ELF-1 (cell line): Measurements from ENCODE around the gene HSPB7.

Source experiments
- DNase-seq: peaks from one replicate; pipeline ENCODE4 v3.0.0-alpha.2; 2016; ENCODE audit warnings: low read depth, low spot score

Gene HSPB7

GRCh38 chr1:15975805-15976680 lies 41.8 kb downstream of the HSPB7 start, which contains the start of gene ZBTB17:
Gene ZBTB17, minus strand, starts transcription at chr1:15976101. Its CDS starts 27,606 bp downstream, at chr1:15948495.
- DNase-seq = peak; percentile 96

DNA sequence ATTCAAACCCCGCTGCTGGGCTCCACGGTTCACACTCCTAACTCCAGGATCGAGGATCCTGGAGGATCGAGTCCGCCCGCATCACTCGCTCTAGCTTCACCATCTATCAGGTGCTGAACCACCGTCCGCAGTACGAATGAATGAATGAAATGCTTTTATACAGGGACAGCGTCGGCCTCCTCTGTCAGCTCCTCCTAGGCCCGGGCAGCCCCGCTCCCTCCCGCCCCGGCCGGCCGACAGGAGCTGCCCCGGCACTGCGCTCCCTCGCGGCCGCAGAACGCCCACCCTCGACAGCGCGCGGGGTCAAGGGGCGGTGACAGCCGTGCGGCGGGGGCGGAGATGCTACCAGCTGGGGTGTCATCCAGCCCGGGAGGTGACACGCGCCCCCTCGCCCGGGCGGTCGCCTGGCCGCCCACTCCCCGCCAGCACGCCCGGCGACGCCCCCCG lies 42.5 kb downstream of the HSPB7 start:
- DNase-seq = peak; percentile 79

DNA sequence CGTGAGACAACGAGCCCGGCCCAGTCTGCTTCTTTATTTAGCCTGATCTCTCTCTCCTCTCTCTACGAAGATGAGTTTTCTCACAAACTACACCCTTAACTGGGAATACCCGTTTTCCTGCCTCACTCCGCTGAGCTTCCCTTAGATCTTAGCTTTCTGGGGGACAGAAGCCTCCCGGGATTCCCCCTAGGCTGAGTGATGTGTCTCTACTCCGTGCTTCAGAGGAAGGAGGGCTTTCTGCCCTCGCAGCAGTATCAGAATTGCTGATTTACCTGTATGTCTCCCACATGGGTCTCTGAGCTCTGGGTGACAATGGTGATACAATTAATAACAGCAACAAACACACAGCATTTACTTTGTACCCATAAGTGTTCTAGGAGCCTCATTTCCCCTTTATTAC lies 43.0 kb downstream of the HSPB7 start:
- DNase-seq = no peak

DNA sequence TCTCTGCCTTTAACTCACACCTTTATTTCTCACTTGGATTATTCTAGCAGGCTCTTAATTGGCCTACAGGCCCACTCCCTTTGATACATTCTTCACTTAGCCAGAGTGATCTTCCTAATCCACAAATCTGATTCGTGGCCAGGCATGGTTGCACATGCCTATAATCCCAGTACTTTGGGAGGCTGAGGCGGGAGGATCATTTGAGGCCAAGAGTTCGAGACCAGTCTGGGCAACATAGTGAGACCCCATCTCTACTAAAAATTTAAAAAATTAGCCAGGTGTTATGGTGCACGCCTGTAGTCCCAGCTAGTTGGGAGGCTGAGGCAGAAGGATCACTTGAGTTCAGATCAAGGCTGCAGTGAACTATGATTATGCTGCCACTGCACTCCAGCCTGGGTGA lies 44.1 kb downstream of the HSPB7 start:
- DNase-seq = no peak

- DNase-seq = no peak
Measured at GRCh38 chr1:15972409-15972808, 45.4 kb downstream of the HSPB7 start.

DNA sequence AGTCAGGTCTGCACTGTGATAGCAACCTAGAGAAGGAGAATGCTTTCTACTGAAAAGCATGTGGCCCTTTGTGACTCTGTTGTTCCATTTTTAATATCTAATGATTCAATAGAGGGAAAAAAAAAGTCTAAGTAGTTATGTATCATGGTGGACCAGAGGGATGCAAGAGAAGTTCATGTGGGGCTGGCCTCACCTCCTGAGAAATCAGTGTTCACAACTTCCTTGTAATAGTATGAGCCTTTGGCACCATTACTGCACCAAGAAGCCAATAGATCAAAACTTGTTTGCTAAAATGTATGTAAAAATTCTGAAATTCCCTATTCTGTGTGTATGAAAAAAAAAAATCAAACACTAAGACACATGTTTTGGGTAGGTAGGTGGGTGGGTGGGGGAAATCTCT lies 46.9 kb downstream of the HSPB7 start:
- DNase-seq = no peak

GRCh38 chr1:15969321-15969880 lies 48.4 kb downstream of the HSPB7 start:
- no peak for DNase-seq

DNA sequence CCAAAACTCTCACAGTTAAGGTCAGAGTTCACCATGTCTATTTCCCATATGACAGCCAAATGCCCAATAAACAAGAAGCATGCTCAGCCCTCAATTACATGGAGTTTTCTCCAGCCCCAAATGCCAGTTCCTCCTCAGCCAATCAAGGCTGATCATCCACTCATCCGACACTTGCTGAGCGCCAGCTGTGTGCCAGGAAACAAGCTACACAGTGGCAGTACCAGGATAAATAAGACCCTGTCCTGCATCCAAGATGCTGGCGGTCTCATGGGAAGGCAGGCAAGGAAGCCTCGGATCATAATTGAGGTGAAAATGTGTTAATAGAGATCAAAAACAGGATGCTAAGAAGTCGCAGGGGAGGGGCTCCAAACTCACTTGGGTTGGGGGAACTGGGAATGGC lies 49.7 kb downstream of the HSPB7 start:
- no peak for DNase-seq

DNA sequence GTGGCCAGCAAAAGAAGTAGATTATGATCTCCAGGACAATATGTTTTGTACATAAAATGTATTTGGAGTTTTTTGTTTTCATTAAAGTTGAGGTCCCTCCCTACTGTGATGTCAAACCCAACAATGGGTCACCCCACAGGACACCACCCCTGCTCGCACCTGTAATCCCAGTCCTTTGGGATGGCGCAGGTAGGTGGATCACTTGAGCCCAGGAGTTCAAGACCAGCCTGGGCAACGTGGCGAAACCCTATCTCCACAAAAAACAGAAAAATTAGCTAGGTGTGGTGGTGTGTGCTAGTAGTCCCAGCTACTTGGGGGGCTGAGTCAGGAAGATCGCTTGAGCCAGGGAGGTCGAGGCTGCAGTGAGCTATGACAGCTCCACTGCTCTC lies 50.9 kb downstream of the HSPB7 start:
- DNase-seq = no peak

GRCh38 chr1:15966081-15966955 lies 51.5 kb downstream of the HSPB7 start:
- DNase-seq = no peak

- DNase-seq = no peak
Measured at GRCh38 chr1:15965228-15965767, 52.5 kb downstream of the HSPB7 start.
